HG03442 (cell line): Measurements from ENCODE around the gene CHIA.

ENCODE experiments used
- ATAC-seq: cut with Tn5 transposase; IDR thresholded peaks from one replicate; pipeline ENCODE4 v1.9.1; 2021; ENCODE audit warnings: mild to moderate bottlenecking, moderate library complexity; ENCODE audit not compliant: unreplicated experiment

The CHIA gene

DNA sequence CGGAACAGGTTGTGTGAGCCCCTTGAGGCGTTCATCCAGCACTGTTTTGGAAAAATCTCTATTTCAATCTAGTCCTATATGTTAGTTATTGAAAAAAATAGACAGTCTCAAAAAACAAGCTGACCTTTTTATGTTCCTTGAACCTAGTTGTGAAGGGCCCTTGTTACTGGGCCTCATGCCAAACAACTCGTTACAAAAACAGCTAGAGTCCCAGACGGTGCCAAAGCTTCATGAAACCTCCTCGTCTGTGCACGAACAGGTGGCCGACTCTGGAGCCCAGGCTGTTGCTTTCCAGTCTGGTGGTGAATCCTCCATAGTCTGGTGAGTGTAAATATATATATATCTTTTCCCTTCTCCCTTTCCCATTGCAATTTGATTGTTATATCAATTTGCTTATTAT, at the start of gene CHIA:
CHIA (plus strand) TSS at position 222 of the 400 bp plus-strand sequence. CDS start 19,617 bp downstream, outside the sequence.
- no peak for ATAC-seq

- no peak for ATAC-seq
Observed at GRCh38 chr1:111241797-111242196, 48.9 kb upstream of the CHIA start.

- ATAC-seq = no peak
Observed at GRCh38 chr1:111242805-111243523, 47.7 kb upstream of the CHIA start.

- ATAC-seq = no peak
Observed at GRCh38 chr1:111247125-111247838, 43.4 kb upstream of the CHIA start.

GRCh38 chr1:111249960-111250359, 40.7 kb upstream of the CHIA start:
- ATAC-seq = no peak

DNA sequence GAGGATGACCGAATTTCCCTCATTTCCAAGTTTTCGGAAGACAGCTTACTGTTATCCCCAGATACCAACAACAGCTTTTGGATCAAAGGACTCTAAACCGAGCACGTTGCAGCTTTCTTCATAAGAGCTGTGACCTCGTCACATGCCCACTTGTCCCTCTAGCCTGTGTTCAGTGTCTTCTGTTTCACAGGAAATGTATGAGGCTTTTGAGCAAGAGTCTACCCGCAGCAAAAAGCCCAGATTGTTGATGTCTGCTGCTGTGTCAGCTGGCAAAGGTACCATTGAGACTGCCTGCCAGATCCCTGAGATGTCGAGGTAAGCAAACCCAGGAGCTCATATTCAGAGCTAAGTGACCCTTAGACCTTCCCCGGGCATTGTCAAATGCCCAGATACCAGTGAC, 39.1 kb upstream of the CHIA start:
- no peak for ATAC-seq

- no peak for ATAC-seq
Observed at GRCh38 chr1:111252786-111253185, 37.9 kb upstream of the CHIA start.

DNA sequence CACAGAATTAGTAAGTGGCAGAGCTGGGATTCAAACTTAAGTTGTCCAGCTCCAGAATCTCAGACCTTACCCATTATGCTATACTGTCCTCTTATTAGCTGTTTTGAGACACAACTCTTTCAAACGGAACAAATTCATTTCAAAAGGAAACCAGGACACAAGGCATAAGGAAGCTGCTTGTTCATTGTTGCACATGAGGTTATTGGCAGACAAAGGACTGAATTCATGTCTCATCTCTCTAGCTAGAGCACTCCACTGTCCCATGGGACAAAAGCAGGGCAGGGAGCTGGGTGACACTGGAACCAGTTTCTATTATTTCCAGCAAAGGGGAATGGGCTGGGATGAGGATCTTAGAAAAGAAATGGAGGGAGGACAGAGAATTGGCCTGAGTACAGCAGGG, 36.8 kb upstream of the CHIA start:
- ATAC-seq = no peak

GRCh38 chr1:111256988-111257658, 33.5 kb upstream of the CHIA start:
- no peak for ATAC-seq

DNA sequence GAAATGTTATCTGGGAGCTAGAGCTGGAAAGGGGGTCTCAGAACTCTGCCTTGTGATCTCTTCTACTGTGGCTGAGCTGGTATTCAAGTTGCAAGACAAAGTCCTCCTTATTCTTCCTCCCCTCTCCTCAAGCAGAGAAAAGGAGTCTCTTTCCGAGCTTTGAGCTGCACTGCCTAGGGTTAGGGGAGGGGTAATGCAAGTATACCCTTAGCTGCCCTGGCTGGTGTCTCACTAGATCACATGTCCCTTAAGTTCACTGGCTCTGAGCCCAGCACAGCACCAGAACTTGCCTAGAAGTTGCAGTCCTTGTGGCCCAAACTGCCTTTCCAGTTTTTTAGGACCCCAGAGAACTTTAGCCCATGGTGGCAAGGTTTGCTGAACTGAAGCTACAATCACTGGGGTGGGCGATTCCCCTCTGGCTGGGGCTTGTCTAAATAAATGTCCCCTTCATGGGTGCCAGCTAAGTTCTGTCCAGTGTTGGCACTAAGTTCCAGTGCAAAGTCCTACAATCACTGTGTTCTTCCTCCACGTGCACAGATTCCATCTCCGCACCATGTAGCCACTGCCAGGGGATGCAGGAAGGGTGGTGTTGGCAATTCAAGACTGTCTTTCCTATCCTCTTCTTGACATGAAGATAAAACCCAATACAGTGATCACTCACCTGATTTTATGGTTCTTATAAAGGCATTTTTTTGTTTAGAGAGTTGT, 22.7 kb upstream of the CHIA start:
- no peak for ATAC-seq

DNA sequence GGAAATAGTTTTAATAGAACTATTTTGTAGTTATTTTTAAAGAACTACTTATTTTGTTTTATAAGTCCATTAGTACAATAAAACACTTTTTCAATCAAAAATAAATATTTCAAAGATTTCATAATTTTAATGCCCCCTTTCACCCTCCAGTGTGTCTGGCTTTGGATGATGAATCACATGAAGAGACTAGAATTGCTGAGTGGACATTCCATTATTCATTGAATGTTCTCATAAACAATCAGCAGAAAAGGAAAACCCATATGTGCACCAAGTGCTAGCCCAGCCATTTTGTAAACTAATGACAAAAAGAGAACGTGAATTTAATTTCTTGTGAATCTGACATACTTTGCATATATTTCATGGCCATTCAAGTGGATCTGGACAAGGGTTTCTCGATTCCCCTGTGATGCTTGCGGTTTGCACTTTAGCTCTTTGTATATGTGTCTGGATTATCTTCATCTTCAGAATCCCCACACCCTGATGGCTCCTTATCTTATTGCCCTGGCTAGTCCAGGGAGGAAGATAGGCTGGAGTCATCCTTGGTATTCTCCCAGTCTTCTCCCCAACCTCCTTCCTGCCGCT, 20.7 kb upstream of the CHIA start:
- no peak for ATAC-seq

DNA sequence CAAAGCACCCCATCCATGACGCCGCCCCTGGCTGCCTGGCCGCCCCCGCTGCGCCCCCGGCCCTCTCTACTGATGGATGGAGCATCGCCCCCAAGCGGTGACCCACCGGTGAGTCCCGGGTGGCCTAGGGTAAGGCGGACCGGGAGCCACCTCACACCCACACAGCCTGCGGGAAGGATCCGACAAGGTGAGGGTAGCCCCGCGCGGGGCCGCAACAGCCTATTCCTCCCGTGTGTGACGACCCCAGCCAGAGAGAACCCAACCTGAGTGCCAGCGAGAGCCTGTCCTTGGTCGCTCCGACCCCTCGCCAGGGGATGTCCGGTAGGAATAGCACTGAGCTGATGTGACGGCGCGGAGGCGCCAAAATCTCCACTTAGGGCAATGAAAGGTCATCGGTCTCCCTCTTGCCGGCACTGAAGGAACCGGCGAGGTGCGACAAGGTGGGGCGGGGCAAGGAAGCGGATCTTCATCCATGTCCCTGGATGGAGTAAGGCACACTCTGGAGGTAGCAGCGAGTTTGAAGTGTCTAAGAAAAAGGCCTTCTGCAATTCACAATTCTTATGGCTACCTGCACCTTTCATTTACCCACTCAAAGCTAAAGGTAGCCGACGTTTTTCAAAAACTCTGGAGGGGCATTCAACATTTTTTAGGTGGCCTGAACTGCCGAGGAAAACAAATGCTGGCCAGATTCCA, 19.7 kb upstream of the CHIA start:
- no peak for ATAC-seq

DNA sequence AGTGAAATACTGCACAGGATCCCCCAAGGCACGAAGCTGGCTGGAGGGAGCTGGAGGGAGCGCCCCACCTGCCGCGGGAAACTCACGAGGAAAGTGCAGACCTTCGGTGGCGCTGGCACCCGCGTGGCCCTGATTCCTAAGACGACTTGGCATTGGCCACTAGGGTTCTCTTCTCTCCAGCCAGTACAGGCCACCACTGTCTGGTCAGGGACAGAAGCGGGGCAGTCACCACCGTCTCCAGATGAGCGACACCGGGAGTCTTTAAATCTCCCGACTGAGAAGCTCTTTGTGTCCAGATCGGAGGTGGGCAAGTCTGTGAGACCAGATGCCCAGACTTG, 19.2 kb upstream of the CHIA start:
- no peak for ATAC-seq

DNA sequence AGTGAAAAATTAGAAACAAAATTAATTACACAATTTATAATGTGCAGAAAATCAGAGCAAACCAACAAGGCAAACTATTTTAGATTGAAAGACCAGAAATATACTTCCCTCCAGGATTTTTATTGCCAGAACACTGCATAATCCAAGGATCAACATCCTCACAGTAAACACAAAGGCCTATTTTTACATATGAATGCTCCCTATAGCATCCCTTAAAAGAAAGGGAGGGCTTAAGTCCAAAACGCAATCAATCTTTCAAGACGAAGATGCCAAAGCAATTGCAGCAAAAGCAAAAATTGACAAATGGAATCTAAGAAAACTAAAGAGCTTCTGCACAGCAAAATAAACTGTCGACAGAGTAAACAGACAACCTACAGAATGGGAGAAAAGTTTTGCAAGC, 18.6 kb upstream of the CHIA start:
- no peak for ATAC-seq

GRCh38 chr1:111274653-111275052, 16.0 kb upstream of the CHIA start:
- ATAC-seq = peak; percentile 27

DNA sequence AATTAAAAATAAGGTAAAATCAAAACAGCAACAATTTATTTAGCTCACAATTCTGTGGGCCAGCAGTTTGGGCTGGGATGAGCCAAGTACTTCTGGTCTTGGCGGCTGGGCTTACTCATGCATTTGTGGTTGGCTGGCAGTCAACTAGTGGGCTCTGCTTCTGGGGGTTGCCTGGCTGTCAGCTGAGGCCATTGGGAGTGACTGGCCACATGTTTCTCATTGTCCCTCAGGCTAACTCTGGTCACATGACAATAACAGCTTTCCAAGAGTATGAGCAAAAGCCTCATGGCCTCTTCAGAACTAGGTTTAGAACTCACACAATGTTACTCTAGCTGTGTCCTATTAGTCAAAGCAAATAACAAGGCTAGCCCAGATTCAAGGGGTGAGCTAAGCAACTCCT, 15.6 kb upstream of the CHIA start:
- ATAC-seq = peak; percentile 47

DNA sequence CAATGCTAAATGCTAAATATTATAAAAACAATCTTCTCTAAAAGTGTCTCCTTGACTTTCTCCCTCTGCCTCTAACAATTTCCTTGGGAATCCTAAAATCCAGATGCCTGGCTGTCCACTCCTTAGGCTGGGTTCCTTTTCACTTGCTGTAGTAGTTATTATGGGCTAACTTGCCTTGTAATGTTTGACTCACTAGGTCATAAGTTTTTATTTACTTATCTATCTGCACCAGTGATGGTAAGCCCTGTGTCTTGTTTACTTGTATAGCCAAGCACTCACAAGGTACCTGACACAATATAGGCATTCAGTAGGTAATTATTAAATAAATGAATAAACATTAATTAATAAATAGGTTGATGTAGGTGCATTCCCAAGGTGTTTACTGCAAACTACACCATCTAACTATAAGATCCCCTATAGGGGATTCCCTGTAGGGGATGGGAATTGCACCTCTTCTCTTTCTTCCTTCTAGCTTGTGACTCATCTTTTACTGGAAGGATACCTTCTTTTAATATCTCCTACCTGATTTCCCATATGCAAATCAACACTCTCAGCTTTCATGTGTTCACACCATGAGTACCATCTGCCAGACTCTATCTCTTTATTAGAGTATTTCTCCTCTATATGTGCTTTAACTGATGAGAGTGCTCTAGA, 14.7 kb upstream of the CHIA start:
- ATAC-seq = no peak

GRCh38 chr1:111279144-111279543, 11.5 kb upstream of the CHIA start:
- no peak for ATAC-seq

DNA sequence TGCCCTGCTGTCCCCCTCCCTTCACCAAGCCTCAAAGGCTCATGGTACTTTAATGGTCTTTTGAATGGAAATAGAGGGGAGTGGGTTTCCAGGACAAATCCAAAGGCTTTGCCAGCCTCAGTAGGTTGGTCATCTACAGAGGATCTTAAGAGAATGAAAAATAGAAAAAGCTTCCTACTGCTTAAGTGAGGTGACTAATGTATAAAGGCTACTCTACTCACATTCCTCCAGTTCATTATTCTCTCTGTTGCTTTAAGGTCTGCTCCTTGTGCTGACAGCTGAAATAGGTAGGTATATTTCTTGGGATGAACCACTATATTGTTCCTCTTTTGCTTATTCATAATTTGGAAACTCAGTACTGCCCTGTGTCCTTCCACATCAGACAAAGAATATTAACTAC, 10.4 kb upstream of the CHIA start:
- ATAC-seq = no peak

- no peak for ATAC-seq
Observed at GRCh38 chr1:111281411-111281810, 9.2 kb upstream of the CHIA start.
